Panc1 (cell line): ENCODE data around the gene CLGN. TPM values are rescaled to one million over a fixed set of nuclear protein-coding genes. Genes with fewer than 3 reads are reported as not detected.

Experiments
- ATAC-seq: fragments of 200-7000 bp; cut with Tn5 transposase; 2 replicates; pipeline ENCODE4 v1.9.1; 2020; ENCODE audit warnings: mild to moderate bottlenecking, moderate library complexity
- BruUV-seq: library from RNA; stranded (reverse); fragments of 400-500 nt; replicated peaks from 2 replicates; lab custom pipeline; 2021; lab: Mats Ljungman, UMichigan
- CTCF ChIA-PET: fragments of 300-600 bp; sonication (Branson Sonifier 250); formaldehyde crosslinking; loops from one replicate; lab custom pipeline; 2022; ENCODE audit warnings: antibody characterized with exemption; lab: Charles Lee
- POLR2A ChIA-PET: fragments of 300-600 bp; sonication (Branson Sonifier 250); formaldehyde crosslinking; loops from one replicate; lab custom pipeline; 2022; ENCODE audit warnings: antibody characterized with exemption; lab: Charles Lee
- DNase-seq: peaks from one replicate; pipeline ENCODE4 v3.0.0-alpha.2; 2010; ENCODE audit warnings: low read depth, low spot score
- H3K27ac ChIP-seq: 2 replicates; pipeline ENCODE4 v1.5.1; 2011; ENCODE audit warnings: mild to moderate bottlenecking, low read length, inconsistent platforms
- H3K27me3 ChIP-seq: fragments of 200-500 bp; sonication (Bioruptor generic); 2 replicates; pipeline ENCODE4 v1.6.0; 2014; ENCODE audit warnings: low read length, inconsistent platforms; ENCODE audit not compliant: control insufficient read depth, insufficient read depth
- H3K36me3 ChIP-seq: fragments of 200-500 bp; sonication (Bioruptor generic); 2 replicates; pipeline ENCODE4 v1.5.1; 2014; ENCODE audit warnings: inconsistent platforms, mild to moderate bottlenecking, low read length, moderate library complexity; ENCODE audit not compliant: control insufficient read depth, insufficient read depth
- H3K4me1 ChIP-seq: 2 replicates; pipeline ENCODE4 v1.5.1; 2011; ENCODE audit warnings: inconsistent platforms, mild to moderate bottlenecking, low read length, moderate library complexity; ENCODE audit not compliant: control insufficient read depth, insufficient read depth
- H3K4me3 ChIP-seq, 2 experiments: 2 replicates each; pipeline ENCODE4 v1.5.1; 2011 to 2012; ENCODE audit warnings: low read depth in 2 of 2, low read length in 2 of 2, mild to moderate bottlenecking in 2 of 2, inconsistent platforms in 1 of 2, moderate library complexity in 1 of 2
- H3K9me3 ChIP-seq: fragments of 200-500 bp; sonication (Bioruptor generic); 2 replicates; pipeline ENCODE4 v1.5.1; 2014; ENCODE audit warnings: low read depth, mild to moderate bottlenecking, inconsistent platforms, low read length, moderate library complexity; ENCODE audit not compliant: control insufficient read depth, insufficient read depth
- CTCF ChIP-seq: fragments of 450-650 bp; IDR thresholded peaks from 2 replicates; pipeline ENCODE4 v1.5.1; 2017; ENCODE audit warnings: mild to moderate bottlenecking
- POLR2AphosphoS5 ChIP-seq: IDR thresholded peaks from 2 replicates; pipeline ENCODE4 v1.6.1; 2012; ENCODE audit warnings: mild to moderate bottlenecking, low read depth, low read length, moderate library complexity
- REST ChIP-seq, 2 experiments: IDR thresholded peaks; 2 replicates each; pipeline ENCODE4 v1.6.1; 2011 to 2012; ENCODE audit warnings: low read depth in 2 of 2, control low read depth in 1 of 2, low read length in 1 of 2, mild to moderate bottlenecking in 1 of 2, moderate library complexity in 1 of 2; ENCODE audit not compliant: insufficient read depth in 1 of 2
- SIN3A ChIP-seq: IDR thresholded peaks from 2 replicates; pipeline ENCODE4 v1.6.1; 2012; ENCODE audit warnings: low read depth, mild to moderate bottlenecking, low read length, moderate library complexity, borderline replicate concordance; ENCODE audit not compliant: insufficient read depth
- TCF7L2 ChIP-seq: IDR thresholded peaks from 2 replicates; pipeline ENCODE4 v1.6.1; 2011; ENCODE audit warnings: mild to moderate bottlenecking, low read depth, low read length, inconsistent platforms
- in situ Hi-C: cut with HindIII; loops from 2 replicates; pipeline ENCODE4 v1.10.0; 2016; ENCODE audit warnings: low sequenced_read_pairs, low pct_unique_long_range_greater_than_20kb
- intact Hi-C: fragments of 100-400 bp; cut with micrococcal nuclease; formaldehyde crosslinking; loops from one replicate; pipeline ENCODE4 v1.10.0; 2022; ENCODE audit not compliant: unreplicated experiment
- total RNA-seq: library from RNA; stranded (reverse); gene quantifications from one replicate; pipeline ENCODE4 v1.2.1, GENCODE V29; 2021; ENCODE audit not compliant: unreplicated experiment

CLGN gene
- total RNA-seq, 1 experiment from 2014 or later = 5.4 TPM

- no peak overlapping the region for H3K4me3 ChIP-seq
- CTCF ChIA-PET = no interaction called here
- no peak for DNase-seq
- no peak for TF ChIP-seq REST (IDR thresholded peaks at IDR 0.05; ENCODE audit: insufficient read depth in 1 of 2, low read depth in 2 of 2, low read length in 1 of 2)
- no peak for TF ChIP-seq POLR2AphosphoS5
- TF ChIP-seq TCF7L2 = no peak
- no peak for TF ChIP-seq SIN3A
- TF ChIP-seq CTCF = no peak
- intact Hi-C loops = no loop called here
- no peaks in the 10 kb centered on the region for H3K4me1 ChIP-seq
- BruUV-seq = no TSS peak
- no peaks in the 10 kb centered on the region for H3K27me3 ChIP-seq
- in situ Hi-C loops = no loop called here
- POLR2A ChIA-PET = no interaction called here
- H3K36me3 ChIP-seq = no peaks in the 10 kb centered on the region
- no peak for ATAC-seq
- H3K27ac ChIP-seq = no peak overlapping the region
- H3K9me3 ChIP-seq = no peaks in the 10 kb centered on the region
Observed at GRCh38 chr4:140355288-140355687, 72.2 kb downstream of the CLGN start.

- Histone ChIP-seq H3K36me3 (no peaks in the 10 kb centered on the region), H3K4me1 (no peaks in the 10 kb centered on the region), H3K27me3 (no peaks in the 10 kb centered on the region), H3K27ac (no peak overlapping the region), H3K4me3 (no peak overlapping the region), H3K9me3 (no peaks in the 10 kb centered on the region)
- TF ChIP-seq SIN3A = no peak
- no peak for TF ChIP-seq TCF7L2
- no peak for TF ChIP-seq CTCF
- no peak for TF ChIP-seq REST (IDR thresholded peaks at IDR 0.05; ENCODE audit: insufficient read depth in 1 of 2, low read depth in 2 of 2, low read length in 1 of 2)
- no peak for TF ChIP-seq POLR2AphosphoS5
- BruUV-seq = no TSS peak
- ATAC-seq (no peak), DNase-seq (no peak)
- CTCF ChIA-PET = interaction anchor here (0.6 kb wide), 1 partner anchor 164 kb away, joined by 3 read pairs; no protein-coding TSS in a partner anchor
- in situ Hi-C loops = no loop called here
- intact Hi-C loops = no loop called here
- POLR2A ChIA-PET = no interaction called here
Observed at GRCh38 chr4:140353786-140354185, 73.7 kb downstream of the CLGN start.
